HG03064 (cell line): ENCODE data around the gene CPEB1.
A peak's percentile ranks its signal among the peaks of the same experiment; 100 is the strongest.
"Not testable (repeated sequence)": the region's sequence is repeated elsewhere in the genome, so short reads cannot be mapped to it uniquely, and the experiment has no call there.

Source experiments
- ATAC-seq: cut with Tn5 transposase; IDR thresholded peaks from one replicate; pipeline ENCODE4 v1.9.1; 2021; ENCODE audit warnings: low read depth; ENCODE audit not compliant: unreplicated experiment

Gene CPEB1

DNA sequence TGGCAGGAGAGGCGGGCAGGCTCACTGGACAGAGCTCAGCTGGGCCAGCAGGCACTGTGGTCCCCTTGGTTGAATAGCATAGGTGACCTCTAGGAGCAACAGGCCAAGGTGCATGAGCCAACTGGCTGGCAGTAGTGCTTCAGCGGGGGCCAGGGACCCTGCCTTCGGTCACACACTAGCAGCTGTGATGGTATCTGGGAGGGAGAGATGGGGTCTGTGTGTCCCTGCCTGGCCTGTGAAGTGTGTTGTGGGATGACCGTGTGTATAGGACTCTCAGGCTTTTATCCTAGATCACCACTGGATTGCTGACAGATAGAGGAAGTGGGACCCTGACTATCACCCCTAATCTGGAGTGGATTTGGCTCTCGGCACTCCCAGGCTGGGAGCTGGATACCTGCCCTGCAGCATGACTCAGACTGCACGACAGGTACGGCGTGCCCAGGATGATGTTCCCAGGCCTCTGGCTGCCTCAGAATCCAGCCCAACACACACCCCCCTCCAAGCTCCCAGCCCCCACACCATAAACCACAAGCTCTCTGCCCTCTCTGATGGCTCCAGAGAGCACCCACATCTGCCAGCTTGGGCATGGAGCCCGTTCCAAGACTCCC is 114.7 kb downstream of the CPEB1 start:
- no peak for ATAC-seq

DNA sequence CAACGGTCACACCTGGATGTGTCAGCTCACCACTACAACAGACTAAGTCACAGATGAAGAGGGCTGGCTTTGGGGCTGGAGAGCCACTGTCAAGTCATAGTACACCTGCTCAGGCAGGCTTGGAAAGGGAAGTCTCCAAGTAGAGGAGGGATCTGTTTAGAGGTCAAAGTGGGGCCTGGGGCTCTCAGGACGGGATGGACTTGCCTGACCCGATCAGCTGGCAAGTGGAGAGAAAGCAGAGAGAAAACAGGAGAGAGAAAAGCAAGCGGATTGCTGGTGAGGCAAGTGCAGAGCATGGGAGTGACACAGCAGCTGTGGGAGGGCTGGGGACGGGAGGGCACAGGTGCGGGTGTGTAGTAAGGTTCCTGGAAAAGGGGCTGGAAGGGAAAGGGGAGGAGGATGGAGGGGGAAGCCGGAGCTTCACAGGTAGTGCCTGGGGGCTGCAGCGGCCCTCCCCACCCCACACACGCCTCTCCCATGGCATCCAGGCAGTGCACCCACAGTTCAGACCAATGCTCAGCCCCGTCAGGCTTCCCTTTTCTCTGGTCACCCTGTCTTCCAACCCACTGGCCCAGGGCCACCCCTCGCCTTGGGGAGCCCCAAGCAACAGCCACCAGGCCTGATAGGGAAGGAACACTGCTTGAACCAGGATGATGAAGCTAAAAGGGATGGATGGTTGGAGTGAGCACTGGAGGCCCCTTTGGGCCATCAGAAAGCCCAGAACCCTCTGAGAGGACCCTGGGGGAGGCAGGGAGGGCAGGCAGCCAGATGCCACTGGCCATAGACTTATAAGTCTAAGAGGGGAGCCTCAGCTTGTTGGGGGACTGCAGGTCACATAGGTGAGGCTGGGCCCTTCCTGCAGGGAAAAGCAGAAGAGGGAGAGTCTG is 115.4 kb downstream of the CPEB1 start:
- no peak for ATAC-seq

- peak; percentile 70 for ATAC-seq
These were observed 116.4 kb downstream of the CPEB1 start for GRCh38 chr15:82530606-82531379.

DNA sequence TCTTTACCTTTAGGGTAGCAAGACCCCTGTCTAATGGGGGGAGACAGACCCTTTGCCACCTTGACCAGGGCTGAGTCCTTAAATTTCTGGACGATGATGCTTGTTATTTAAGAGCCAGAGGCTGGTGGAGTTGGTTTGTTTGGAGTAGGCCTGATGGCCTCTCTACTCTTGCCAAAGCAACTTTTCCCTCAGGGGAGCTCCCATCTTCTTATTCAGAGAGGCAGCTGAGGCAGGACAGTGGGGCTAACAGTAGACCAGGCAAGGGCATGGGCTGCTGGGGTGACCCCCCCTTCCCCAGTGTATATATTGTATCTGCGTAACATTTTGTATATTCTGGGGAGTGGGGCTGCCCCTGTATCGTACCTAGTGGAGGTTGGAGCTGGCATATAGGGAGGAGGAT is 117.2 kb downstream of the CPEB1 start:
- no peak for ATAC-seq

DNA sequence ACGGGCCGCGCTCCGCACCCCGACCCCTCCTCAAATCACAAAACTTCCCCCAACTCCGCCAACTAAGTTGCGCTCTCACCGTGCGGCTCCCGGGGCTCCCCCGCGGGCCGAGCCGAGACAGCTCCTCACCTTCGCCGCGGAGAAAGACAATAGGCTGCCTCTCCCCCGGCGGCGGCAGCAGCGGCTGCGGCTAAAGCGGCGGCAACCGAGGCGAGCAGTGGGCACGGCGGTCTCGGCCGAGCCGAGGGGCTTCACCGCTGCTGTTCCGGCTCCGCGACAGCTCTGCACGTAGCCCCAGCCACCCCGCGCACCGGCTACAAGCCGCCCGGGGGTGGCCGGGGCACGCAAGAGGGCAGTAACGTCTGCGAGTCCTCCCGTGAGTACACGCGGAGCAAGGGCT is 133.6 kb downstream of the CPEB1 start:
- not testable (repeated sequence) for ATAC-seq

- ATAC-seq, result not testable (repeated sequence)
These were observed 139.5 kb downstream of the CPEB1 start for GRCh38 chr15:82507693-82508092.

DNA sequence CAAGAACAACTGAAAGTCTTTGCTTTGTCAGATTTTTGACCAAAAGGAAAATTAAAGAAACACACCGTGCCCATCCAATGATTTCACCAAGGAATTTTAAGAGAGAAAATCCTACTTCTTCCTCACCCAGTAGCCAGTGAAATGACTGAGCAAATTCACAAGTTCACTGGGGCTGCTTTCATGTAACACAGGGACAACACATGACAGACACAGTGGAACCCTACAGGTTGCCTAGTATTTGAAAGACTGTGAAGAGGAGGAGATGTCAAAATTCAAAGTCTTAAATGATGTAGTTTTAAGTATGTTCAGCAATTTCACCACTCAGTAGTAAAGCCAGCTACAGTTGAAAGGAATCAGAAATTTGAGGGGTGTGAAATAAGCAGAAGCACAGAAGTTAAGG is 140.1 kb downstream of the CPEB1 start:
- ATAC-seq, result not testable (repeated sequence)

GRCh38 chr15:82505842-82506241 is 141.3 kb downstream of the CPEB1 start:
- ATAC-seq, result not testable (repeated sequence)

GRCh38 chr15:82504074-82504473 is 143.1 kb downstream of the CPEB1 start:
- not testable (repeated sequence) for ATAC-seq

GRCh38 chr15:82502700-82503339 is 144.3 kb downstream of the CPEB1 start:
- ATAC-seq, result not testable (repeated sequence)

GRCh38 chr15:82500772-82501171 is 146.4 kb downstream of the CPEB1 start:
- ATAC-seq, result not testable (repeated sequence)

GRCh38 chr15:82497978-82498377 is 149.2 kb downstream of the CPEB1 start:
- ATAC-seq, result not testable (repeated sequence)
